ENCODE results near the gene PET100.

- TF ChIP-seq CTCF (IDR thresholded peaks at IDR 0.05 in 4 of 5, conservative IDR thresholded peaks at IDR 0.05 in 1 of 5) (no peak), POLR2A (IDR thresholded peaks at IDR 0.05) (no peak)
These were observed 6.5 kb upstream of the PET100 start for GRCh38 chr19:7622933-7623685.

All from gastrocnemius medialis (tissue), 4 donors.